Measurements from ENCODE around the gene FAR2.

- TF ChIP-seq CTCF (IDR thresholded peaks at IDR 0.05): no peak
- no peak for TF ChIP-seq POLR2A (IDR thresholded peaks at IDR 0.05)
These were observed 55.4 kb downstream of the FAR2 start for GRCh38 chr12:29204521-29204920.

Measured in testis (tissue), 2 donors.